ENCODE data around the gene SEC14L2. TPM values are rescaled to one million over a fixed set of nuclear protein-coding genes. Genes with fewer than 3 reads are reported as not detected.
A peak's percentile ranks its signal among the peaks of the same experiment; 100 is the strongest.
"Not testable (repeated sequence)": the region's sequence is repeated elsewhere in the genome, so short reads cannot be mapped to it uniquely, and the experiment has no call there.

SEC14L2 gene
- total RNA-seq, 4 donors from 2014 or later = 3.0 to 5.1 (median 4.2) TPM

DNA sequence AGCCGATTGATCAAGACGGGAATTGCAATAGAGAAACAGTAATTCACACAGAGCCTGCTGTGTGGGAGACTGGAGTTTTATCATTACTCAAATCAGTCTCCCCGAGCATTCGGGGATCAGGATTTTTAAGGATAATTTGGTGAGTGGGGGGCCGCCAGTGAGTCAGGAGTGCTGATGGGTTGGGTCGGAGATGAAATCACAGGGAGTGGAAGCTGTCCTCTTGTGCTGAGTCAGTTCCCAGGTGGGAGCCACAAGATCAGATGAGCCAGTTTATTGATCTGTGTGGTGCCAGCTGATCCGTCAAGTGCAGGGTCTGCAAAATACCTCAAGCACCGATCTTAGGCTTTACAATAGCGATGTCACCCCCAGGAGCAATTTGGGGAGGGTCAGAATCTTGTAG, 44.3 kb downstream of the SEC14L2 start:
- Histone ChIP-seq H3K27ac (no peak overlapping the region), H3K4me1 (no peaks in the 10 kb centered on the region), H3K4me3 (no peak overlapping the region), H3K27me3 (peaks cover 0 to 3% (median 0%) of the 10 kb centered on the region in 3 donors), H3K36me3 (no peaks in the 10 kb centered on the region), H3K9me3 (no peaks in the 10 kb centered on the region)
- ATAC-seq = no peak
- intact Hi-C loops (cut with DNase I; ENCODE audit: low total_unique reads) = no loop called here
- DNase-seq = no peak
- in situ Hi-C loops (cut with MboI; ENCODE audit: low sequenced_read_pairs in 4 of 4) = no loop called here
- TF ChIP-seq, protein P1, sequence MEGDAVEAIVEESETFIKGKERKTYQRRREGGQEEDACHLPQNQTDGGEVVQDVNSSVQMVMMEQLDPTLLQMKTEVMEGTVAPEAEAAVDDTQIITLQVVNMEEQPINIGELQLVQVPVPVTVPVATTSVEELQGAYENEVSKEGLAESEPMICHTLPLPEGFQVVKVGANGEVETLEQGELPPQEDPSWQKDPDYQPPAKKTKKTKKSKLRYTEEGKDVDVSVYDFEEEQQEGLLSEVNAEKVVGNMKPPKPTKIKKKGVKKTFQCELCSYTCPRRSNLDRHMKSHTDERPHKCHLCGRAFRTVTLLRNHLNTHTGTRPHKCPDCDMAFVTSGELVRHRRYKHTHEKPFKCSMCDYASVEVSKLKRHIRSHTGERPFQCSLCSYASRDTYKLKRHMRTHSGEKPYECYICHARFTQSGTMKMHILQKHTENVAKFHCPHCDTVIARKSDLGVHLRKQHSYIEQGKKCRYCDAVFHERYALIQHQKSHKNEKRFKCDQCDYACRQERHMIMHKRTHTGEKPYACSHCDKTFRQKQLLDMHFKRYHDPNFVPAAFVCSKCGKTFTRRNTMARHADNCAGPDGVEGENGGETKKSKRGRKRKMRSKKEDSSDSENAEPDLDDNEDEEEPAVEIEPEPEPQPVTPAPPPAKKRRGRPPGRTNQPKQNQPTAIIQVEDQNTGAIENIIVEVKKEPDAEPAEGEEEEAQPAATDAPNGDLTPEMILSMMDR (IDR thresholded peaks at IDR 0.05 in 4 of 5, conservative IDR thresholded peaks at IDR 0.05 in 1 of 5) = no peak
- no peak for TF ChIP-seq POLR2A (IDR thresholded peaks at IDR 0.05)

DNA sequence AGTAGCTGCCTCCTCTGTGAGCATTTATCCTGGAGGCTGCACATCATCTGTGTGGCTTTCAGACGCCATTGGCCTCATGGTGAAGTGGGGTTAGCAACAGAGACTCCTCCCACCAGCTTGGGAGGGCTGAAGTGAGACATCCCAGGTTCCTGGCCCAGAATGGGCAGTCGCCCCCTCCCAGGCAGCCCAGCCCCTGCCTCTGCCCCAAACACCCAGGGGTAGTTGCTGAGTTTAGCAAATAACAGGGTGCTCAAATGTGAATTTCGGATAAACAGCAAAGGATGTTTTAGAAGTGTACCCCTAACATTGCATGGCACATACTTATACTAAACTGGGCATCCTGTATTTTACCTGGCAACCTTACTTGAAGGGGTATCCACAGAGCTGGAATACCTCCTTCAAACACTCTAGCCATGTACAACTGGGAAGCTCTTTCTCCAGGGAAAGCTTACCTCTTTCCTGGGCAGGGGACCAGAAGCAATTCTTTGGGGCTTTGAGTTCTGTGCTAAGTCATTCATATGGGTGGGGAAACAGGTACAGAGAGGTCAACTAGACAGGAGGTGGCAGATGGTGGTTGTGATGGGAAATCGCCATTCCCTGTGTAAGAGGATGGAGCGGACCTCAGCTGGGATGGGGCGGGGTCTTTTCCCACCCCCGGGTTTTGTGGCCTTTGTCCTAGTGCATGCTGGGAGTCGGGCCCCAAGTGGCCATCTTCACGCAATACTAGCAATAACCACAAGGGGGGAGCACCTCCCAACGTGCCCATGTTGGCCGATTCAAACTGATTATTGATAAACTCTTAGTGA, 48.0 kb downstream of the SEC14L2 start:
- no peak overlapping the region for H3K27ac ChIP-seq
- in situ Hi-C loops (cut with MboI; ENCODE audit: low sequenced_read_pairs in 4 of 4) (no loop called here), intact Hi-C loops (cut with DNase I; ENCODE audit: low total_unique reads) (loop anchor here (5.0 kb wide), 1 partner anchor 37 kb away; no protein-coding TSS in a partner anchor)
- H3K36me3 ChIP-seq = no peaks in the 10 kb centered on the region
- no peaks in the 10 kb centered on the region for H3K4me1 ChIP-seq
- DNase-seq = no peak
- ATAC-seq = peak in 1 of 2 donors; percentile 33
- H3K9me3 ChIP-seq = no peaks in the 10 kb centered on the region
- H3K4me3 ChIP-seq = no peak overlapping the region
- no peak for TF ChIP-seq POLR2A (IDR thresholded peaks at IDR 0.05)
- TF ChIP-seq, protein P1 (IDR thresholded peaks at IDR 0.05 in 4 of 5, conservative IDR thresholded peaks at IDR 0.05 in 1 of 5) = peak; percentile 14 to 68 (median 53)
- peaks cover 0 to 3% (median 0%) of the 10 kb centered on the region in 3 donors for H3K27me3 ChIP-seq

DNA sequence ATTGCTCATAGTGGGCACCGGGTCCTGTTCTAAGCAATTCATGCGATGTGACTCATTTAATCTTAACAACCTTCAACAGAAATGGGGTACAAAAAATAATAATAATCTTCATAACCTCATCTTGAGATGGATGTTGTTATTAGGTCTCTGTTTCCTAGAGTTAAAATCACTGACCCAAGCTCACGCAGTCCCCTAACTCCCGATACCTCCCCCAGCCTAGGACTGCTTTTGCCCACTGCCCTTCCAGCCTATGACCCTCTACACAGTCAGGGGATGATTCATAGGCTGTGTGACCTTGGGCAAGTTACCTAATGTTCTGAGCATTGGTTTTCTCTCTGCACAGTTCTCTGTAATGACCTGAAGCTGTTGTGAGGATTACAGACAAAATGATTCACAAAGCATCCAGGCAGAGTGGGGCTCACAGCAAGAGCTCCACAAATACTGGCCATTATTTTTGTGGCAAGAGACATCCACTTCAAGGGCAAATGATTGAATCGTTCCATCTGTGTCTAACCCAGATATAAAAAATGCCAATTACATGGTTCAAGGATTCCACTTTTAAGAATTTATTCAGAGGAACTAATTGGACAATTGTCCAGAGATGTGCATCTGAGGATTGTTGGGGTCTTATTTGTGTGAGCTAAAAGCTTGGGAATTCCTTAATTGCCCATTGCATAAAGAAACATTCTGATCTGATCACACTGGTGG, 48.8 kb downstream of the SEC14L2 start:
- intact Hi-C loops (cut with DNase I; ENCODE audit: low total_unique reads) = loop anchor here (5.0 kb wide), 1 partner anchor 37 kb away; no protein-coding TSS in a partner anchor
- H3K9me3 ChIP-seq = no peaks in the 10 kb centered on the region
- H3K27me3 ChIP-seq = peaks cover 0 to 3% (median 0%) of the 10 kb centered on the region in 3 donors
- in situ Hi-C loops (cut with MboI; ENCODE audit: low sequenced_read_pairs in 4 of 4) = no loop called here
- DNase-seq (no peak), ATAC-seq (no peak)
- no peak overlapping the region for H3K27ac ChIP-seq
- H3K4me3 ChIP-seq = no peak overlapping the region
- no peaks in the 10 kb centered on the region for H3K36me3 ChIP-seq
- TF ChIP-seq, protein P1 (IDR thresholded peaks at IDR 0.05 in 4 of 5, conservative IDR thresholded peaks at IDR 0.05 in 1 of 5) = peak in 2 of 5 experiments; percentile 3 to 21
- no peak for TF ChIP-seq POLR2A (IDR thresholded peaks at IDR 0.05)
- H3K4me1 ChIP-seq = no peaks in the 10 kb centered on the region

DNA sequence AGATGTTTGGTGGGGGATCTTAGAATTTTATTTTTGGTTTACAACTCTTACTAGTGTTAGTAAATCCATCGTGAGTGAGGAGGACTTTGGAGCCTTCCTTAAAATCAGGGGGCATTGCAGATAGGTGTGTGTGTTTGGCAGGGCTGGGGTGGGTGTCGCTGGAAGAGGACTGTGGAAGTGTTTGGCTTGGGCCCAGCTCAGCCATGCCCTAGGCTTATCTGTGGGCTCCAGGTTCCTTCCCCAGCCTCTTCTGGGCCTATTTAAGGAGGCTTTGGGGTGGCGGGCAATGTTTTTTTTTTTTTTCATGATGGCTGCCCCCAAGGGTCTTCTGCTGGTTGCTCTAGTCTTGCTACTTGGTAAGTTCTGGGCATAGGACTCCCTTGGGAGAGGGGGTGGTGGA, 50.8 kb downstream of the SEC14L2 start:
- DNase-seq = no peak
- no peaks in the 10 kb centered on the region for H3K36me3 ChIP-seq
- TF ChIP-seq POLR2A (IDR thresholded peaks at IDR 0.05) = no peak
- TF ChIP-seq, protein P1 (IDR thresholded peaks at IDR 0.05 in 4 of 5, conservative IDR thresholded peaks at IDR 0.05 in 1 of 5) = no peak
- no peaks in the 10 kb centered on the region for H3K9me3 ChIP-seq
- H3K27me3 ChIP-seq = peaks cover 0 to 7% (median 3%) of the 10 kb centered on the region in 3 donors
- no peak overlapping the region for H3K27ac ChIP-seq
- in situ Hi-C loops (cut with MboI; ENCODE audit: low sequenced_read_pairs in 4 of 4) (no loop called here), intact Hi-C loops (cut with DNase I; ENCODE audit: low total_unique reads) (loop anchor here (5.0 kb wide), 1 partner anchor 35 kb away; no protein-coding TSS in a partner anchor)
- no peak overlapping the region for H3K4me3 ChIP-seq
- no peaks in the 10 kb centered on the region for H3K4me1 ChIP-seq
- ATAC-seq = no peak

DNA sequence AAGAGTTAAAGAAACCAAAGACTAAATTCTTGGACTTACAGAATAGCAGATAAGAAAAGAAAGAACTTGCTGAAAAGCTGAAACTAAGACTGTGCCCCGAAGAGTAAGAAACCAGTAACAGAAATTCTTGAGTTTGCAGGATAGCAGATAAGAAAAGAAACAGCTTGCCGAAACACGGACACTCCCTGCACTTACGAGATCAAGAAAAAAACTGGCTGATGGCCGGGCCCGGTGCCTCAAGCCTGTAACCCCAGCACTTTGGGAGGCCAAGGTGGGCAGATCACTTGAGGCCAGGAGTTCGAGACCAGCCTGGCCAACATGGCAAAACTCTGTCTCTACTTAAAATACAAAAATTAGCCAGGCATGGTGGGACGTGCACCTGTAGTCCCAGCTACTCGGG, 54.7 kb downstream of the SEC14L2 start:
- H3K4me1 ChIP-seq; H3K36me3 ChIP-seq; H3K27ac ChIP-seq; H3K27me3 ChIP-seq; DNase-seq; H3K4me3 ChIP-seq; intact Hi-C loops (cut with DNase I; ENCODE audit: low total_unique reads); H3K9me3 ChIP-seq; in situ Hi-C loops (cut with MboI; ENCODE audit: low sequenced_read_pairs in 4 of 4); ATAC-seq: not testable (repeated sequence)
